Sciatic nerve (tissue), 2 donors: ENCODE measurements around the gene DCAF11. TPM values are rescaled to one million over a fixed set of nuclear protein-coding genes. Genes with fewer than 3 reads are reported as not detected.

Experiments
- ATAC-seq: fragments of 200-7000 bp; cut with Tn5 transposase; one replicate; pipeline ENCODE4 v1.9.1; 2020; ENCODE audit warnings: mild to moderate bottlenecking, moderate library complexity
- DNase-seq: peaks from one replicate; pipeline ENCODE4 v3.0.0-alpha.2; 2020; ENCODE audit warnings: low spot score
- intact Hi-C: fragments of 100-400 bp; cut with DNase I; formaldehyde crosslinking; loops from one replicate; pipeline ENCODE4 v1.14.2; 2022
- total RNA-seq: library from RNA; stranded (reverse); fragmentation: NEBNext Ultra II Directional; extraction: Animal tissue kit (Norgen Biotek cat#: 25700); gene quantifications from one replicate; pipeline ENCODE4 v1.2.1, GENCODE V29; 2021
- donor health status: DM: no; HTN: no; CAD: no.
- donor health status: DM: no; HTN: no; CAD: no.

Gene DCAF11
- total RNA-seq, 1 donor from 2014 or later: 47.6 TPM

- intact Hi-C loops: no loop called here
- no peak for ATAC-seq
Observed at GRCh38 chr14:24147761-24148428, 33.3 kb downstream of the DCAF11 start.

GRCh38 chr14:24149302-24149969 is 34.9 kb downstream of the DCAF11 start:
- ATAC-seq: no peak
- intact Hi-C loops: no loop called here
- no peak for DNase-seq

More at GRCh38 chr14:24147761-24148428, 33.3 kb downstream of the DCAF11 start:
- DNase-seq: no peak

- intact Hi-C loops: no loop called here
- DNase-seq: no peak
- ATAC-seq: no peak
Observed at GRCh38 chr14:24150061-24150460, 35.5 kb downstream of the DCAF11 start.

GRCh38 chr14:24150567-24150966 is 36.0 kb downstream of the DCAF11 start:
- ATAC-seq: no peak
- intact Hi-C loops: no loop called here
- DNase-seq: no peak

GRCh38 chr14:24150993-24151392 is 36.4 kb downstream of the DCAF11 start:
- intact Hi-C loops: no loop called here
- no peak for DNase-seq

GRCh38 chr14:24151404-24152080 is 37.0 kb downstream of the DCAF11 start:
- no peak for ATAC-seq
- intact Hi-C loops: no loop called here
- no peak for DNase-seq

More at GRCh38 chr14:24150993-24151392, 36.4 kb downstream of the DCAF11 start:
- no peak for ATAC-seq

- ATAC-seq: no peak
- no peak for DNase-seq
- intact Hi-C loops: no loop called here
Observed at GRCh38 chr14:24155100-24155499, 40.5 kb downstream of the DCAF11 start.

- ATAC-seq (no peak), DNase-seq (no peak)
- intact Hi-C loops: no loop called here
Observed at GRCh38 chr14:24156840-24157239, 42.3 kb downstream of the DCAF11 start.

- ATAC-seq: no peak
- no peak for DNase-seq
- intact Hi-C loops: no loop called here
Observed at GRCh38 chr14:24157331-24157730, 42.8 kb downstream of the DCAF11 start.

- intact Hi-C loops: no loop called here
- ATAC-seq: no peak
- no peak for DNase-seq
Observed at GRCh38 chr14:24159777-24160498, 45.4 kb downstream of the DCAF11 start.

- no peak for DNase-seq
- intact Hi-C loops: no loop called here
- peak; percentile 23 for ATAC-seq
Observed at GRCh38 chr14:24160499-24160849, 45.9 kb downstream of the DCAF11 start.

- DNase-seq (peak; percentile 98), ATAC-seq (peak; percentile 97)
- intact Hi-C loops: no loop called here
Observed at GRCh38 chr14:24160850-24161804, 46.5 kb downstream of the DCAF11 start, which contains the start of gene IRF9. Gene IRF9, plus strand, starts transcription at chr14:24161265. Its CDS starts 880 bp downstream, at chr14:24162145.

- DNase-seq (no peak), ATAC-seq (peak; percentile 1)
Observed at GRCh38 chr14:24162093-24162492, 47.5 kb downstream of the DCAF11 start.

GRCh38 chr14:24164518-24164991 is 50.0 kb downstream of the DCAF11 start:
- DNase-seq (no peak), ATAC-seq (no peak)
- intact Hi-C loops: no loop called here

More at GRCh38 chr14:24162093-24162492, 47.5 kb downstream of the DCAF11 start:
- intact Hi-C loops: no loop called here

- intact Hi-C loops: no loop called here
- DNase-seq (no peak), ATAC-seq (no peak)
Observed at GRCh38 chr14:24165785-24166184, 51.2 kb downstream of the DCAF11 start.

GRCh38 chr14:24167469-24168114 is 53.0 kb downstream of the DCAF11 start:
- ATAC-seq: no peak
- intact Hi-C loops: no loop called here
- no peak for DNase-seq

GRCh38 chr14:24171422-24172260 is 57.1 kb downstream of the DCAF11 start, which contains the start of gene REC8:
Gene REC8, plus strand, starts transcription at chr14:24172080. Its CDS starts 473 bp downstream, at chr14:24172553.
- peak; percentile 89 for DNase-seq
- ATAC-seq: peak; percentile 95
- intact Hi-C loops: no loop called here
